Transverse colon (tissue), 4 donors: ENCODE data around the gene HDHD3. TPM values are rescaled to one million over a fixed set of nuclear protein-coding genes. Genes with fewer than 3 reads are reported as not detected.
"Not testable (repeated sequence)": the region's sequence is repeated elsewhere in the genome, so short reads cannot be mapped to it uniquely, and the experiment has no call there.

Source experiments
- DNase-seq: peaks from one replicate; pipeline ENCODE4 v3.0.0-alpha.2; 2019
- H3K27ac ChIP-seq, 4 donors: fragments of 200-600 bp; sonication (generic); 2 replicates each; pipeline ENCODE4 v1.5.1; 2016 to 2018; ENCODE audit warnings: inconsistent platforms in 4 of 4
- H3K27me3 ChIP-seq: fragments of 200-600 bp; sonication (generic); 2 replicates; pipeline ENCODE4 v1.5.1; 2017; ENCODE audit warnings: inconsistent platforms
- H3K36me3 ChIP-seq, 4 donors: fragments of 200-600 bp; sonication (generic); 2 replicates each; pipeline ENCODE4 v1.5.1; 2017 to 2019; ENCODE audit warnings: inconsistent platforms in 4 of 4
- H3K4me1 ChIP-seq, 4 donors: fragments of 200-600 bp; sonication (generic); 2 replicates each; pipeline ENCODE4 v1.5.1; 2017 to 2020; ENCODE audit warnings: inconsistent platforms in 4 of 4
- H3K4me3 ChIP-seq, 4 donors: fragments of 200-600 bp; sonication (generic); 1 replicate in 1 of 4; 2 replicates in 3 of 4; pipeline versions ENCODE4 v1.5.1 to v1.6.1; 2017 to 2019; ENCODE audit warnings: inconsistent platforms in 4 of 4
- H3K9me3 ChIP-seq, 2 donors: fragments of 200-600 bp; sonication (generic); 2 replicates each; pipeline ENCODE4 v1.5.1; 2017 to 2019; ENCODE audit warnings: inconsistent platforms in 2 of 2
- EP300 ChIP-seq: sonication (generic); formaldehyde crosslinking; IDR thresholded peaks from one replicate; pipeline ENCODE4 v1.6.1; 2017; ENCODE audit warnings: antibody characterized with exemption, low read depth
- POLR2A ChIP-seq: fragments of 450-650 bp; IDR thresholded peaks from one replicate; pipeline ENCODE4 v1.6.1; 2016; ENCODE audit warnings: antibody characterized with exemption, mild to moderate bottlenecking, moderate library complexity
- POLR2AphosphoS5 ChIP-seq, 3 donors: sonication (generic); formaldehyde crosslinking; IDR thresholded peaks; one replicate each; pipeline ENCODE4 v1.6.1; 2016; ENCODE audit warnings: antibody characterized with exemption in 3 of 3
- WGBS, 2 donors: methylation state at CpG; one replicate each; pipeline ENCODE4 v1.1.5; 2018; ENCODE audit warnings: low coverage in 1 of 2; 5-methylcytosine and 5-hydroxymethylcytosine counted together
- in situ Hi-C, 4 donors: fragments of 200-750 bp; cut with MboI; loops; one replicate each; pipeline versions ENCODE4 v1.15.0 to v1.15.1; 2017; ENCODE audit warnings: low sequenced_read_pairs in 3 of 4, low pct_ligation_motif_present in 1 of 4, low pct_unique_long_range_greater_than_20kb in 1 of 4
- intact Hi-C: fragments of 100-400 bp; cut with DNase I; formaldehyde crosslinking; loops from one replicate; pipeline ENCODE4 v1.15.1; 2023; ENCODE audit warnings: low total_unique reads
- total RNA-seq, 4 donors: library from RNA; depleted of rRNA; stranded (reverse); fragments of >200 nt; gene quantifications; one replicate each; pipeline ENCODE4 v1.1.0, GENCODE V29; 2016
- TF ChIP-seq, protein P1 (sequence below), 5 experiments: fragments of 200-600 bp in 3 of 5; fragments of 450-650 bp in 2 of 5; sonication (generic) in 3 of 5; IDR thresholded peaks; 1 replicate in 2 of 5; 2 replicates in 3 of 5; pipeline ENCODE4 v1.5.1; 2016 to 2017; ENCODE audit warnings: antibody characterized with exemption in 5 of 5, inconsistent platforms in 3 of 5, mild to moderate bottlenecking in 2 of 5, moderate library complexity in 1 of 5

HDHD3 gene
- total RNA-seq, 4 donors from 2014 or later: 156 to 269 (median 237) TPM

GRCh38 chr9:113406873-113407511 is 30.2 kb upstream of the HDHD3 start:
- DNase-seq: peak; percentile 77
- peak in 1 of 3 donors; percentile 35 for TF ChIP-seq POLR2AphosphoS5 (IDR thresholded peaks at IDR 0.05)
- TF ChIP-seq, protein P1, sequence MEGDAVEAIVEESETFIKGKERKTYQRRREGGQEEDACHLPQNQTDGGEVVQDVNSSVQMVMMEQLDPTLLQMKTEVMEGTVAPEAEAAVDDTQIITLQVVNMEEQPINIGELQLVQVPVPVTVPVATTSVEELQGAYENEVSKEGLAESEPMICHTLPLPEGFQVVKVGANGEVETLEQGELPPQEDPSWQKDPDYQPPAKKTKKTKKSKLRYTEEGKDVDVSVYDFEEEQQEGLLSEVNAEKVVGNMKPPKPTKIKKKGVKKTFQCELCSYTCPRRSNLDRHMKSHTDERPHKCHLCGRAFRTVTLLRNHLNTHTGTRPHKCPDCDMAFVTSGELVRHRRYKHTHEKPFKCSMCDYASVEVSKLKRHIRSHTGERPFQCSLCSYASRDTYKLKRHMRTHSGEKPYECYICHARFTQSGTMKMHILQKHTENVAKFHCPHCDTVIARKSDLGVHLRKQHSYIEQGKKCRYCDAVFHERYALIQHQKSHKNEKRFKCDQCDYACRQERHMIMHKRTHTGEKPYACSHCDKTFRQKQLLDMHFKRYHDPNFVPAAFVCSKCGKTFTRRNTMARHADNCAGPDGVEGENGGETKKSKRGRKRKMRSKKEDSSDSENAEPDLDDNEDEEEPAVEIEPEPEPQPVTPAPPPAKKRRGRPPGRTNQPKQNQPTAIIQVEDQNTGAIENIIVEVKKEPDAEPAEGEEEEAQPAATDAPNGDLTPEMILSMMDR (IDR thresholded peaks at IDR 0.05): peak; percentile 65 to 91 (median 81)
- Histone ChIP-seq H3K27ac (peak overlapping the region; percentile 36 to 54 (median 52)), H3K4me1 (peaks cover 6 to 31% (median 13%) of the 10 kb centered on the region in 4 donors), H3K36me3 (peaks cover 0 to 11% (median 0%) of the 10 kb centered on the region in 4 donors)
- 29 to 39% methylated on average over 2 to 7 of the region's 7 CpGs for WGBS, 2 donors
- in situ Hi-C loops: loop anchor here in 3 of 4 donors (10.0 kb wide), 3 partner anchors 92 to 132 kb away; partner anchors contain the start of genes CDC26 (in 3 of the 3), PRPF4 (in 3 of the 3) and RNF183 (in 1 of the 3)
- not testable (repeated sequence) for H3K27me3 ChIP-seq, H3K9me3 ChIP-seq, H3K4me3 ChIP-seq
- intact Hi-C loops: loop anchor here (10.0 kb wide), 1 partner anchor 62 kb away; the partner anchor contains the start of genes BSPRY and WDR31

DNA sequence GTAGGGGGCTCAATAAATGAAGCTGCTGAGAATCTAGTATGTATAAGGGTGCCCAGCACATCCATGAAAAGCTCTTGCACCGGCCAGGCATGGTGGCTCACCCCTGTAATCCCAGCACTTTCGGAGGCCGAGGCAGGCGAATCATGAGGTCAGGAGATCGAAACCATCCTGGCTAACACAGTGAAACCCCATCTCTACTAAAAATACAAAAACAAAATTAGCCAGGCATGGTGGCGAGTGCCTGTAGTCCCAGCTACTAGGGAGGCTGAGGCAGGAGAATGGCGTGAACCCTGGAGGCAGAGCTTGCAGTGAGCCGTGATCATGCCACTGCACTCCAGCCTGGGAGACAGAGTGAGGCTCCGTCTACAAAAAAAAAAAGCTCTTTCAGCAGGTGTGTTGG is 29.6 kb upstream of the HDHD3 start:
- WGBS, 2 donors: 86 to 87% methylated on average over 3 to 9 of the region's 9 CpGs

DNA sequence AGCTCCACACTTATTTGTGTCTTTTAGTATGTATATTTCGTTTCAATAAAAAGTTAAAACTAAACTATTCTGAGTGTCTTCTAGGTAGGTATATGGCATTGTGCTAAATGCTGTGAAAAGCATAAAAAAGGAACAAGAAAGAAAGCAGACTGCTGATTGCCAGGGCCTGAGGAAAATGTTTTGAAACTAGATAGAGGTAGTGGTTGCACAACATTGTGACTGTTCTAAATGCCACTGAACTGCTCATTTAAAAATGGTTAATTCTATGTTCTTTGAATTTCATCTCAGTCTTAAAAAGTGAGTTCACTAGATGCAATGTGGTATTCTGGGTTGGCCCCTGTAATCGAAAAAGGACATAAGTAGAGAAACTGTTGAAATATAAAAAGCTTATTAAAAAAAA is 26.9 kb upstream of the HDHD3 start:
- no peak for DNase-seq
- H3K4me3 ChIP-seq: no peak overlapping the region
- intact Hi-C loops (loop anchor here (10.0 kb wide), 1 partner anchor 59 kb away; the partner anchor contains the start of genes BSPRY and WDR31), in situ Hi-C loops (loop anchor here in 3 of 4 donors (10.0 kb wide), 3 partner anchors 89 to 129 kb away; partner anchors contain the start of genes CDC26 (in 3 of the 3), PRPF4 (in 3 of the 3) and RNF183 (in 1 of the 3))
- no peak overlapping the region for H3K27ac ChIP-seq
- H3K4me1 ChIP-seq: peaks cover 4 to 37% (median 24%) of the 10 kb centered on the region in 4 donors
- TF ChIP-seq POLR2A (no peak), POLR2AphosphoS5 (IDR thresholded peaks at IDR 0.05) (no peak), EP300 (no peak)
- TF ChIP-seq, protein P1 (IDR thresholded peaks at IDR 0.05): no peak
- H3K9me3 ChIP-seq: no peaks in the 10 kb centered on the region
- H3K27me3 ChIP-seq: no peaks in the 10 kb centered on the region
- H3K36me3 ChIP-seq: peaks cover 0 to 8% (median 0%) of the 10 kb centered on the region in 4 donors
- WGBS, 2 donors: 55 to 75% methylated on average over 2 of the region's 2 CpGs

More for the DNA sequence above, 29.6 kb upstream of the HDHD3 start:
- H3K27me3 ChIP-seq, H3K9me3 ChIP-seq, DNase-seq, H3K4me3 ChIP-seq: not testable (repeated sequence)
- intact Hi-C loops: loop anchor here (10.0 kb wide), 1 partner anchor 62 kb away; the partner anchor contains the start of genes BSPRY and WDR31
- H3K4me1 ChIP-seq: peaks cover 6 to 30% (median 18%) of the 10 kb centered on the region in 4 donors
- H3K36me3 ChIP-seq: peaks cover 0 to 11% (median 0%) of the 10 kb centered on the region in 4 donors
- in situ Hi-C loops: loop anchor here in 3 of 4 donors (10.0 kb wide), 3 partner anchors 92 to 132 kb away; partner anchors contain the start of genes CDC26 (in 3 of the 3), PRPF4 (in 3 of the 3) and RNF183 (in 1 of the 3)
- H3K27ac ChIP-seq: peak overlapping the region; percentile 36 to 54 (median 52)

DNA sequence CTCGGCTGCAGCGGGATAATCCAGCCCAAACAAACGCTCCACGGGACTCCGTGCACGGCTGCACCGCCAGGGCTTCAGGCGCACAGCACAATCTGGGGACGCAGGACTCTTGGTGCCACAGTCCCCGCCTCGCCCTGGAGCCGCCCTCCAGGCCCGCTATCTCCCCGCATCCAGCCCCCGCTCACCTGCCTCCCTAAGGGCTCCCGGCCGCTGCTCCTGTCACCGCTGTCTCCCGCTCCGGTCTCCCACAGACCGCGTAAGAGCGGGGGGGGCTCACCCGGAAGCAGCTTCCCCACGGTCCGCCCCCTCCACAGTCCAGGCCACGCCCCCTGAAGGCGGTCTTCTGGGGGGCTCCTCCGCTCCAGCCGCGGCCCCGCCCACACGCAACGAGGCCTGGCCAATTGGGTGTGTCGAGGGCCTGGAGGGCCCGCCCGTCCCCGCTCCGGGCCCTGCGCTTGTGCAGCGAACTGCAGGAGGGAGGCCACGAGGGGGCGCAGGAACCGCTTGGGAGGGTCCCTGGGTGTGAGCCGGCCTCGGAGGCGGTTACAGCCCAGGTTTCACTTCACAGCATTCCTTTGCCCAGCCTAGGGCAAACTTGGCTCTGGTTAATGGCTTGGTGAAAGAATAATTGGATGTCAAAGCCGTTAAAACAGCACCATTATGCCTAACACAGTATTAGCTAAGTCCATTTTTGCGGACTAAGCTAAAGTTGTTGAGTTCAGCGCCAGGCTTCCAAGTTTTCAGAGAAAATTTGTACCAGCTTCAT is 24.4 kb upstream of the HDHD3 start, which contains the start of gene ALAD:
Gene ALAD (minus strand): TSS at position 258 of the 766 bp plus-strand sequence. CDS start 7,725 bp downstream, outside the sequence.
- no peaks in the 10 kb centered on the region for H3K36me3 ChIP-seq
- intact Hi-C loops (loop anchor here (10.0 kb wide), 1 partner anchor 56 kb away; the partner anchor contains the start of genes BSPRY and WDR31), in situ Hi-C loops (loop anchor here in 3 of 4 donors (10.0 kb wide), 3 partner anchors 86 to 126 kb away; partner anchors contain the start of genes CDC26 (in 3 of the 3), PRPF4 (in 3 of the 3) and RNF183 (in 1 of the 3))
- H3K4me1 ChIP-seq: peaks cover 4 to 46% (median 36%) of the 10 kb centered on the region in 4 donors
- peak within 1 kb of the TSS; percentile 58 to 89 (median 79) for H3K4me3 ChIP-seq
- peak within 1 kb of the TSS; percentile 73 to 87 (median 80) for H3K27ac ChIP-seq
- no peaks in the 10 kb centered on the region for H3K27me3 ChIP-seq
- no peaks in the 10 kb centered on the region for H3K9me3 ChIP-seq
- TF ChIP-seq POLR2AphosphoS5 (IDR thresholded peaks at IDR 0.05): peak; percentile 64 to 92 (median 81)
- no peak for TF ChIP-seq EP300
- TF ChIP-seq, protein P1 (IDR thresholded peaks at IDR 0.05): peak; percentile 86 to 98 (median 94)
- peak; percentile 64 for TF ChIP-seq POLR2A
- peak; percentile 100 for DNase-seq
- 4% methylated on average over 25 of the region's 50 CpGs; no CpG with 5 or more reads in 1 of the 2 donors for WGBS, 2 donors
